Measurements from ENCODE around the gene NCKAP5.
A peak's percentile ranks its signal among the peaks of the same experiment; 100 is the strongest.

NCKAP5 gene

GRCh38 chr2:133054297-133054696, 514.0 kb downstream of the NCKAP5 start:
- DNase-seq, result no peak

- no peak for DNase-seq
These were observed 514.7 kb downstream of the NCKAP5 start for GRCh38 chr2:133053541-133053940.

GRCh38 chr2:133045787-133046186, 522.5 kb downstream of the NCKAP5 start:
- DNase-seq, result no peak

GRCh38 chr2:133044556-133044955, 523.7 kb downstream of the NCKAP5 start:
- no peak for DNase-seq

- DNase-seq, result no peak
These were observed 528.1 kb downstream of the NCKAP5 start for GRCh38 chr2:133040170-133040569.

- DNase-seq, result no peak
These were observed 528.7 kb downstream of the NCKAP5 start for GRCh38 chr2:133039531-133039930.

GRCh38 chr2:133026536-133027177, 541.6 kb downstream of the NCKAP5 start:
- DNase-seq, result no peak

GRCh38 chr2:133025004-133025403, 543.3 kb downstream of the NCKAP5 start:
- DNase-seq, result no peak

GRCh38 chr2:133012847-133013734, 555.2 kb downstream of the NCKAP5 start:
- no peak for DNase-seq

- DNase-seq, result no peak
These were observed 563.6 kb downstream of the NCKAP5 start for GRCh38 chr2:133004623-133005022.

- no peak for DNase-seq
These were observed 568.8 kb downstream of the NCKAP5 start for GRCh38 chr2:132999421-132999820.

GRCh38 chr2:132998221-132998620, 570.0 kb downstream of the NCKAP5 start:
- DNase-seq, result no peak

- DNase-seq, result no peak
These were observed 576.7 kb downstream of the NCKAP5 start for GRCh38 chr2:132991471-132992045.

- peak; percentile 1 for DNase-seq
These were observed 583.5 kb downstream of the NCKAP5 start for GRCh38 chr2:132984731-132985130.

- DNase-seq, result no peak
These were observed 588.0 kb downstream of the NCKAP5 start for GRCh38 chr2:132980304-132980703.

- DNase-seq, result no peak
These were observed 588.7 kb downstream of the NCKAP5 start for GRCh38 chr2:132979339-132980093.

GRCh38 chr2:132978840-132979239, 589.4 kb downstream of the NCKAP5 start:
- no peak for DNase-seq

GRCh38 chr2:132977812-132978529, 590.3 kb downstream of the NCKAP5 start:
- DNase-seq, result no peak

- DNase-seq, result no peak
These were observed 592.8 kb downstream of the NCKAP5 start for GRCh38 chr2:132975193-132976105.

GRCh38 chr2:132974467-132975095, 593.7 kb downstream of the NCKAP5 start:
- DNase-seq, result no peak

Measured in NCI-H1092 treated with DMSO at 0.1 percent for 48 hours (cell line).